MCF 10A (cell line): ENCODE results near the gene IRX5. TPM values are rescaled to one million over a fixed set of nuclear protein-coding genes. Genes with fewer than 3 reads are reported as not detected.

Experiments used
- BruUV-seq: library from RNA; stranded (reverse); fragments of 400-500 nt; replicated peaks from 2 replicates; lab custom pipeline; 2021; lab: Mats Ljungman, UMichigan
- CTCF ChIA-PET: fragments of 300-600 bp; sonication (Branson Sonifier 250); formaldehyde crosslinking; extraction: SDS; loops from one replicate; lab custom pipeline; 2021; ENCODE audit warnings: antibody characterized with exemption, inconsistent platforms; lab: Yijun Ruan, JAX
- POLR2A ChIA-PET: fragments of 300-600, 350-650 bp; sonication (Branson Sonifier 250); formaldehyde crosslinking; extraction: SDS; loops from one replicate; lab custom pipeline; 2020; ENCODE audit warnings: antibody characterized with exemption, inconsistent platforms; lab: Yijun Ruan, JAX
- DNase-seq: peaks from one replicate; pipeline ENCODE4 v3.0.0-alpha.2; 2018; ENCODE audit not compliant: unreplicated experiment
- H3K27ac Mint-ChIP-seq: one replicate; pipeline ENCODE4 v1.8.0; 2022; ENCODE audit warnings: mild to moderate bottlenecking, low read depth, mixed read lengths; ENCODE audit not compliant: unreplicated experiment
- H3K27me3 Mint-ChIP-seq: one replicate; pipeline ENCODE4 v1.8.0; 2022; ENCODE audit warnings: mixed read lengths; ENCODE audit not compliant: insufficient read depth, unreplicated experiment
- H3K36me3 Mint-ChIP-seq: one replicate; pipeline ENCODE4 v1.8.0; 2022; ENCODE audit warnings: mild to moderate bottlenecking, moderate library complexity, mixed read lengths; ENCODE audit not compliant: insufficient read depth, unreplicated experiment
- H3K4me1 Mint-ChIP-seq: one replicate; pipeline ENCODE4 v1.8.0; 2022; ENCODE audit warnings: mixed read lengths; ENCODE audit not compliant: insufficient read depth, unreplicated experiment
- H3K4me3 Mint-ChIP-seq: one replicate; pipeline ENCODE4 v1.8.0; 2022; ENCODE audit warnings: mild to moderate bottlenecking, moderate library complexity, mixed read lengths; ENCODE audit not compliant: unreplicated experiment
- H3K9me3 Mint-ChIP-seq: one replicate; pipeline ENCODE4 v1.8.0; 2022; ENCODE audit warnings: mixed read lengths; ENCODE audit not compliant: unreplicated experiment
- CTCF ChIP-seq: fragments of 200-600 bp; IDR thresholded peaks from one replicate; pipeline ENCODE4 v1.8.0; 2022; ENCODE audit warnings: antibody characterized with exemption, mild to moderate bottlenecking; ENCODE audit not compliant: unreplicated experiment
- intact Hi-C: fragments of 100-400 bp; cut with micrococcal nuclease; formaldehyde crosslinking; loops from 2 replicates; pipeline ENCODE4 v1.14.1; 2022
- total RNA-seq: library from RNA; stranded (reverse); gene quantifications from 2 replicates; pipeline ENCODE4 v1.2.3, GENCODE V29; 2022

IRX5 gene
- total RNA-seq, 1 experiment from 2014 or later, result 7.8 TPM

- POLR2A ChIA-PET, result interaction anchor here (0.6 to 17.6 kb wide), 35 partner anchors 9 to 1428 kb away, joined by 3 to 352 read pairs (median 4); partner anchors contain the start of genes AKTIP, FTO, IRX3 and RPGRIP1L
- no peak for TF ChIP-seq CTCF
- BruUV-seq, result TSS peak; percentile 15
These were observed 702 bp downstream of the IRX5 start for GRCh38 chr16:54931120-54932014.

GRCh38 chr16:54932021-54932660 lies 1.5 kb downstream of the IRX5 start:
- H3K4me3 Mint-ChIP-seq, result peak overlapping the region; percentile 88
- TF ChIP-seq CTCF, result no peak
- no TSS peak for BruUV-seq
- ChIA-PET CTCF (interaction anchor here (0.6 to 1.8 kb wide), 9 partner anchors 9 to 1160 kb away, joined by 3 to 5 read pairs (median 4); no protein-coding TSS in a partner anchor), POLR2A (interaction anchor here (0.6 to 17.6 kb wide), 13 partner anchors 8 to 1158 kb away, joined by 3 to 352 read pairs (median 29); partner anchors contain the start of gene IRX3)
- intact Hi-C loops, result loop anchor here (5.0 to 10.0 kb wide), 4 partner anchors 285 to 850 kb away; no protein-coding TSS in a partner anchor
- peaks cover 64% of the 10 kb centered on the region for H3K36me3 Mint-ChIP-seq
- no peaks in the 10 kb centered on the region for H3K9me3 Mint-ChIP-seq
- H3K27ac Mint-ChIP-seq, result peak overlapping the region; percentile 97
- H3K4me1 Mint-ChIP-seq, result peaks cover 5% of the 10 kb centered on the region
- H3K27me3 Mint-ChIP-seq, result no peaks in the 10 kb centered on the region
- peak; percentile 51 for DNase-seq

More at GRCh38 chr16:54931120-54932014, 702 bp downstream of the IRX5 start:
- intact Hi-C loops, result loop anchor here (5.0 to 10.0 kb wide), 4 partner anchors 284 to 849 kb away; no protein-coding TSS in a partner anchor
- Mint-ChIP-seq H3K27ac (peak overlapping the region; percentile 97), H3K9me3 (no peaks in the 10 kb centered on the region), H3K36me3 (peaks cover 56% of the 10 kb centered on the region), H3K4me3 (peak overlapping the region; percentile 88), H3K27me3 (no peaks in the 10 kb centered on the region), H3K4me1 (peaks cover 12% of the 10 kb centered on the region)
- DNase-seq, result peak; percentile 44
- CTCF ChIA-PET, result interaction anchor here (0.6 to 1.8 kb wide), 11 partner anchors 8 to 1159 kb away, joined by 3 to 5 read pairs (median 3); no protein-coding TSS in a partner anchor

- ChIA-PET POLR2A (interaction anchor here (0.6 to 17.6 kb wide), 9 partner anchors 10 to 1159 kb away, joined by 3 to 352 read pairs (median 46); partner anchors contain the start of gene IRX3), CTCF (interaction anchor here (0.6 to 1.0 kb wide), 2 partner anchors 243 to 299 kb away, joined by 3 read pairs; no protein-coding TSS in a partner anchor)
- no peaks in the 10 kb centered on the region for H3K27me3 Mint-ChIP-seq
- intact Hi-C loops, result loop anchor here (5.0 to 10.0 kb wide), 4 partner anchors 285 to 850 kb away; no protein-coding TSS in a partner anchor
- peaks cover 69% of the 10 kb centered on the region for H3K36me3 Mint-ChIP-seq
- peak; percentile 51 for DNase-seq
- peaks cover 5% of the 10 kb centered on the region for H3K4me1 Mint-ChIP-seq
- H3K9me3 Mint-ChIP-seq, result no peaks in the 10 kb centered on the region
- no TSS peak for BruUV-seq
- TF ChIP-seq CTCF, result no peak
- peak overlapping the region; percentile 88 for H3K4me3 Mint-ChIP-seq
- peak overlapping the region; percentile 97 for H3K27ac Mint-ChIP-seq
These were observed 2.1 kb downstream of the IRX5 start for GRCh38 chr16:54932737-54933254.
